H1 (cell line): ENCODE measurements around the gene ACTL7A. TPM values are rescaled to one million over a fixed set of nuclear protein-coding genes. Genes with fewer than 3 reads are reported as not detected.
"Not testable (repeated sequence)": the region's sequence is repeated elsewhere in the genome, so short reads cannot be mapped to it uniquely, and the experiment has no call there.

ENCODE experiments used
- CTCF ChIA-PET: fragments of 300-600 bp; sonication (Branson Sonifier 250); formaldehyde crosslinking; loops from one replicate; lab custom pipeline; 2021; ENCODE audit not compliant: partially characterized antibody; lab: Charles Lee
- POLR2A ChIA-PET: fragments of 300-600 bp; sonication (Branson Sonifier 250); formaldehyde crosslinking; loops from one replicate; lab custom pipeline; 2021; ENCODE audit warnings: inconsistent platforms; ENCODE audit not compliant: partially characterized antibody; lab: Charles Lee
- DNase-seq, 2 experiments: peaks; one replicate each; pipeline versions ENCODE4 v3.0.0 to v3.0.0-alpha.2; 2010 to 2022; ENCODE audit warnings: low spot score in 2 of 2, low read depth in 1 of 2, mixed read lengths in 1 of 2
- FAIRE-seq: peaks from 2 replicates; lab custom pipeline; 2011; peaks lifted over from hg19 to GRCh38; lab: Jason Lieb, UNC
- H2AFZ ChIP-seq: 2 replicates; pipeline ENCODE4 v1.8.1; 2012; ENCODE audit warnings: low read length, inconsistent platforms
- H2AK5ac ChIP-seq: 2 replicates; pipeline ENCODE4 v1.6.1; 2013; ENCODE audit warnings: low read depth, low read length
- H2BK120ac ChIP-seq: replicated peaks from 2 replicates; pipeline ENCODE3; 2013; ENCODE audit warnings: low read depth, low read length, inconsistent platforms
- H2BK12ac ChIP-seq: 2 replicates; pipeline ENCODE4 v1.6.1; 2013; ENCODE audit warnings: low read depth, low read length
- H2BK15ac ChIP-seq: 2 replicates; pipeline ENCODE4 v1.6.1; 2013; ENCODE audit warnings: low read length
- H2BK20ac ChIP-seq: 2 replicates; pipeline ENCODE4 v1.6.1; 2013; ENCODE audit warnings: low read length
- H2BK5ac ChIP-seq: 2 replicates; pipeline ENCODE4 v1.6.1; 2013; ENCODE audit warnings: low read depth, low read length
- H3K14ac ChIP-seq: 2 replicates; pipeline ENCODE4 v1.6.1; 2013; ENCODE audit warnings: inconsistent platforms; ENCODE audit not compliant: insufficient read length
- H3K18ac ChIP-seq: 2 replicates; pipeline ENCODE4 v1.6.1; 2013; ENCODE audit warnings: low read length; ENCODE audit errors: extremely low read depth
- H3K23ac ChIP-seq: 2 replicates; pipeline ENCODE4 v1.6.1; 2013; ENCODE audit warnings: inconsistent platforms; ENCODE audit not compliant: insufficient read length
- H3K23me2 ChIP-seq: 2 replicates; pipeline ENCODE4 v1.6.1; 2013; ENCODE audit warnings: low read depth, low read length
- H3K27ac ChIP-seq: 2 replicates; pipeline ENCODE4 v1.6.1; 2011; ENCODE audit warnings: low read depth, low read length, inconsistent platforms
- H3K27me3 ChIP-seq, 4 experiments: replicated peaks in 1 of 4; 1 replicate in 1 of 4; 2 replicates in 3 of 4; pipeline versions ENCODE4 v1.6.1 to v1.8.1; 2011 to 2013; ENCODE audit warnings: low read length in 3 of 4, mild to moderate bottlenecking in 3 of 4, inconsistent platforms in 2 of 4, mixed read lengths in 2 of 4, moderate library complexity in 1 of 4; ENCODE audit not compliant: control insufficient read depth in 3 of 4, insufficient read depth in 3 of 4; ENCODE audit errors: extremely low read depth in 1 of 4
- H3K36me3 ChIP-seq, 4 experiments: 2 replicates each; pipeline versions ENCODE4 v1.6.1 to v1.8.1; 2011 to 2013; ENCODE audit warnings: mild to moderate bottlenecking in 4 of 4, low read length in 3 of 4, moderate library complexity in 2 of 4, control low read depth in 1 of 4, inconsistent platforms in 1 of 4; ENCODE audit not compliant: insufficient read depth in 4 of 4, control insufficient read depth in 2 of 4
- H3K4ac ChIP-seq: replicated peaks from 2 replicates; pipeline ENCODE3; 2013; ENCODE audit warnings: low read length, low read depth, mixed read lengths, inconsistent platforms; ENCODE audit not compliant: insufficient read length
- H3K4me1 ChIP-seq, 4 experiments: replicated peaks in 1 of 4; 1 replicate in 1 of 4; 2 replicates in 3 of 4; pipeline versions ENCODE4 v1.6.1 to v1.8.1; 2011 to 2013; ENCODE audit warnings: low read length in 3 of 4, inconsistent platforms in 2 of 4, mixed read lengths in 1 of 4; ENCODE audit not compliant: insufficient read depth in 4 of 4, control insufficient read depth in 3 of 4
- H3K4me2 ChIP-seq, 2 experiments: 2 replicates each; pipeline versions ENCODE4 v1.6.1 to v1.8.1; 2011 to 2013; ENCODE audit warnings: low read depth in 2 of 2, low read length in 2 of 2, control low read depth in 1 of 2, inconsistent platforms in 1 of 2, mild to moderate bottlenecking in 1 of 2; ENCODE audit not compliant: insufficient read depth in 1 of 2
- H3K4me3 ChIP-seq, 4 experiments: fragments of 200-600, 300-600 bp in 1 of 4; sonication (generic), shearing (Covaris generic), sonication (Bioruptor Twin) in 1 of 4; 2 replicates each; pipeline versions ENCODE4 v1.5.1 to v1.8.1; 2011 to 2016; ENCODE audit warnings: low read length in 4 of 4, low read depth in 3 of 4, control low read depth in 2 of 4, inconsistent platforms in 2 of 4, mild to moderate bottlenecking in 2 of 4, mixed read lengths in 1 of 4, moderate library complexity in 1 of 4; ENCODE audit not compliant: insufficient read depth in 2 of 4; ENCODE audit errors: extremely low read depth in 1 of 4
- H3K56ac ChIP-seq: replicated peaks from 2 replicates; pipeline ENCODE3; 2013; ENCODE audit warnings: low read depth, mild to moderate bottlenecking, mixed read lengths, low read length, inconsistent platforms; ENCODE audit not compliant: insufficient read length
- H3K79me1 ChIP-seq: 2 replicates; pipeline ENCODE4 v1.6.1; 2013; ENCODE audit warnings: low read depth, low read length, control low read depth
- H3K79me2 ChIP-seq, 2 experiments: 2 replicates each; pipeline versions ENCODE4 v1.6.1 to v1.8.1; 2012 to 2013; ENCODE audit warnings: low read length in 2 of 2, mild to moderate bottlenecking in 2 of 2, inconsistent platforms in 1 of 2; ENCODE audit not compliant: insufficient read depth in 2 of 2, control insufficient read depth in 1 of 2
- H3K9ac ChIP-seq, 4 experiments: replicated peaks in 1 of 4; 1 replicate in 1 of 4; 2 replicates in 3 of 4; pipeline versions ENCODE4 v1.6.1 to v1.8.1; 2011 to 2013; ENCODE audit warnings: low read depth in 3 of 4, low read length in 3 of 4, control low read depth in 2 of 4, mild to moderate bottlenecking in 2 of 4, moderate library complexity in 2 of 4, inconsistent platforms in 1 of 4; ENCODE audit errors: extremely low read depth in 1 of 4
- H3K9me3 ChIP-seq, 2 experiments: 2 replicates each; pipeline versions ENCODE4 v1.6.1 to v1.8.1; 2012 to 2013; ENCODE audit warnings: mild to moderate bottlenecking in 2 of 2, moderate library complexity in 2 of 2, control low read depth in 1 of 2, inconsistent platforms in 1 of 2, low read depth in 1 of 2, low read length in 1 of 2, mixed read lengths in 1 of 2; ENCODE audit not compliant: insufficient read depth in 2 of 2
- H4K20me1 ChIP-seq, 2 experiments: replicated peaks in 1 of 2; 2 replicates each; pipeline versions ENCODE3 to v1.8.1; 2011 to 2013; ENCODE audit warnings: inconsistent platforms in 2 of 2, low read length in 2 of 2, mild to moderate bottlenecking in 1 of 2; ENCODE audit not compliant: insufficient read depth in 2 of 2, control insufficient read depth in 1 of 2
- H4K5ac ChIP-seq: 2 replicates; pipeline ENCODE4 v1.6.1; 2013; ENCODE audit warnings: low read length, low read depth, mixed read lengths, inconsistent platforms; ENCODE audit not compliant: insufficient read length
- H4K8ac ChIP-seq: 2 replicates; pipeline ENCODE4 v1.8.0; 2013; ENCODE audit warnings: mild to moderate bottlenecking, moderate library complexity, low read length, inconsistent platforms; ENCODE audit not compliant: insufficient read depth; ENCODE audit errors: extremely low read depth
- H4K91ac ChIP-seq: replicated peaks from 2 replicates; pipeline ENCODE3; 2013; ENCODE audit warnings: low read length, mixed read lengths, inconsistent platforms; ENCODE audit not compliant: insufficient read length
- RAD21 ChIP-seq, 2 experiments: IDR thresholded peaks in 1 of 2; conservative IDR thresholded peaks in 1 of 2; 2 replicates each; pipeline ENCODE4 v1.6.1; 2011; ENCODE audit warnings: low read depth in 2 of 2, low read length in 2 of 2, improper control_type of control experiment in 1 of 2, inconsistent platforms in 1 of 2, mild to moderate bottlenecking in 1 of 2, moderate library complexity in 1 of 2
- RBBP5 ChIP-seq: IDR thresholded peaks from 2 replicates; pipeline ENCODE4 v1.7.1; 2012; ENCODE audit warnings: low read depth, mild to moderate bottlenecking, inconsistent platforms, low read length, moderate library complexity, borderline replicate concordance
- WGBS, 2 experiments: shearing (Covaris generic) in 1 of 2; methylation state at CpG; one replicate each; pipeline versions ENCODE4 v1.1.6 to v1.1.7; 2013 to 2015; ENCODE audit warnings: low lambda C conversion rate in 2 of 2, mixed read lengths in 2 of 2, inconsistent platforms in 1 of 2, low coverage in 1 of 2, missing lambda C conversion rate in 1 of 2; ENCODE audit not compliant: insufficient replicate concordance in 2 of 2, insufficient coverage in 1 of 2, insufficient read length in 1 of 2; ENCODE audit errors: extremely low coverage in 1 of 2, missing lambda C conversion rate in 1 of 2; 5-methylcytosine and 5-hydroxymethylcytosine counted together
- polyA plus RNA-seq, 7 experiments: library from polyadenylated mRNA; depleted of rRNA in 3 of 7; stranded (reverse) in 5 of 7; unstranded in 2 of 7; fragments of >200 nt in 5 of 7; fragments of 200-250 nt in 2 of 7; gene quantifications; 1 replicate in 5 of 7; 2 replicates in 1 of 7; 4 replicates in 1 of 7; pipeline versions ENCODE4 v1.2.1 to v1.2.3, GENCODE V29; 2011 to 2013; ENCODE audit warnings: missing spikeins in 2 of 7, mixed read lengths in 2 of 7
- total RNA-seq: library from RNA; stranded (reverse); fragmentation: NEBNext Ultra II Directional; extraction: Animal tissue kit (Norgen Biotek cat#: 25700); gene quantifications from 2 replicates; pipeline ENCODE4 v1.2.1, GENCODE V29; 2021

Gene ACTL7A
- total and polyA plus RNA-seq, 2 of the 8 experiments (the other 6 are each of a cell fraction or from before 2014, with no cell fraction given), result not detected

DNA sequence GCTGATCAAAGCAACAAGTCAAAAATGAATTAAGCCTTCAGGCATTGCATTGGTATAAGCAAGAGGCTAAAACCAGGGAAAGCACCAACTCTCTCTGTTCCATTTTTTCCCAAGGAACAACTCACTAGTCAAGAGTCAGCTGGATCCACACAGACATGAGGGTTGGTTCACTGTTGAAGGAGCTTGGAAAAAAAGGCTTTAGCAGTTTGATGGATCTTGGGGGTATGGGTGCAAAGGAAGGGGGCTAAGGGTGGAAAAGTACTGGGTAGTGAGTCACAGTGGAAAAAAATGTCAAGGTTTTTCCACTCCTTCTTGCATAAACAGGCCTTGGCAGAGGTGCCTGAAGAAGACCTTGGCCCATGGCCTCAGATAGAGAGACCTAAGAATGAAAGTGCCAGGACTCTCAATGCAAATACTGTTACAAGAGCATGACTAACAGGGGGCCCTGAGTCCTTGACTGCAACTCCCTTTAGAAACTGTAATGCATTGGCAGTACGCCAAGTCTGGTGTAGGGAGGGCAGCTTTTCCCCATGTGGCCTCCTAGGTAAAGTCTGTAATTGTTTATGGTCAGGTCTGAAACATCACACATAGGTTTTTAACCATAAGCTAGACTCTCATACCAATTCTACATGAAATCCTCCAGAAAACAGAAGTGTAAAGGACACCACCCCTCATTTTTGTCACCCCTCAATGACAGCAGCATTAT, 23.7 kb downstream of the ACTL7A start (continued):
- no peak for TF ChIP-seq RBBP5
- TF ChIP-seq RAD21 (IDR thresholded peaks at IDR 0.05 in 1 of 2, conservative IDR thresholded peaks at IDR 0.05 in 1 of 2; ENCODE audit: low read depth in 2 of 2, low read length in 2 of 2), result no peak

DNA sequence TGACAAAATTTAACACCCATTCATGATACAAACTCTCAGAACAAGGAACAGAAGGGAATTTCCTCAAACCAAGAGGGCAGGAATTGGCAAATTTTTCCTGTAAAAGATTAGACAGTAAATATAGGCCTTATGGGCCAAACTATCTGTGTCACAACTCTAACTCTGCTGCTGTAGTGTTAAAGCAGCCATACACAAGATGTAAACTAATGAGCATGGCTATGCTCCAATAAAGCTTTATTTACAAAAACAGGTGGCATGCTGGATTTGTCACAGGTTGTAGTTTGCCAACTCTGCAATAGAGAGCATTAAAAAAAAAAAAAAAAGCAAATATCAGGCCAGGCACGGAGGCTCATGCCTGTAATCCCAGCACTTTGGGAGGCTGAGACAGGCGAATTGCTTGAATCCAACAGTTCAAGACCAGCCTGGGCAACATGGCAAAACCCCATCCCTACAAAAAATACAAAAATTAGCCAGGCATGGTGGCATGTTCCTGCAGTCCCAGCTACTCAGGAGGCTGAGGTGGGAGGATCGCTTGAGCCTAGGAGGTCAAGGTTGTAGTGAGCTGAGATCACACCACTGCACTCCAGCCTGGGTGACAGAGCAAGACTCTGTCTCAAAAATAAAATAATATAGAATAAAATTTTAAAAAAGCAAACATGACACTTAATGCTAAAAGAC, 24.7 kb downstream of the ACTL7A start:
- FAIRE-seq, H3K4me2 ChIP-seq, H4K8ac ChIP-seq, POLR2A ChIA-PET, H3K79me1 ChIP-seq, DNase-seq, H2AK5ac ChIP-seq, H3K27ac ChIP-seq, H3K9ac ChIP-seq, H2AFZ ChIP-seq, H3K4me1 ChIP-seq, H3K14ac ChIP-seq, H3K18ac ChIP-seq, H4K5ac ChIP-seq, H4K20me1 ChIP-seq, H2BK120ac ChIP-seq, H3K79me2 ChIP-seq, H3K4ac ChIP-seq, H3K23me2 ChIP-seq, H3K4me3 ChIP-seq, H3K9me3 ChIP-seq, H2BK20ac ChIP-seq, H2BK5ac ChIP-seq, H3K56ac ChIP-seq, H3K27me3 ChIP-seq, H3K23ac ChIP-seq, H2BK12ac ChIP-seq, H2BK15ac ChIP-seq, H4K91ac ChIP-seq: not testable (repeated sequence)
- H3K36me3 ChIP-seq, result peaks cover 6 to 33% (median 22%) of the 10 kb centered on the region in 4 experiments
- WGBS, 2 experiments, result 87% methylated on average over 3 of the region's 3 CpGs; no CpG with 5 or more reads in 1 of the 2 experiments
- CTCF ChIA-PET, result interaction anchor here (0.7 kb wide), 1 partner anchor 574 kb away, joined by 3 read pairs; no protein-coding TSS in a partner anchor
